Measurements from ENCODE around the gene RHEBL1.

RHEBL1 gene

DNA sequence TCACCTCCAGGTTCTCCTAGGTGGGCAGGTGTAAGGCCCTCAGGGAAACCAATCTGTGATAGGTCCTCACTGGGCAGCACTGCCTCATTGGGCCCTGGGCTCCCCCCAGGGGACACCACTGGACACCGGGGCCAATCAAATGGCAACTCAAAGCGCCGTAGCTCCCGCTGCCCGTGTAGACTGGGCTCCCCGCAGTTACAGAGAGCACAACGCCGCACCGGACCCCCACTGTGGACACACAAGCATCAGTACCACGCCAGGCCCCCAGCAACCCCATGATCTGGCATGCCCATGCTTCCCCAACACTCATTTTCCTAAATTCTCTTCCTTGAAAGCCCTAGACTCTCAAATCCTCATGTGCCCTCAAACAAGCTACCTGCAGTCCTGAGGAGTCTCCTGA lies 15.3 kb downstream of the RHEBL1 start:
- DNase-seq (ENCODE audit: low read depth in 3 of 3), result no peak

DNA sequence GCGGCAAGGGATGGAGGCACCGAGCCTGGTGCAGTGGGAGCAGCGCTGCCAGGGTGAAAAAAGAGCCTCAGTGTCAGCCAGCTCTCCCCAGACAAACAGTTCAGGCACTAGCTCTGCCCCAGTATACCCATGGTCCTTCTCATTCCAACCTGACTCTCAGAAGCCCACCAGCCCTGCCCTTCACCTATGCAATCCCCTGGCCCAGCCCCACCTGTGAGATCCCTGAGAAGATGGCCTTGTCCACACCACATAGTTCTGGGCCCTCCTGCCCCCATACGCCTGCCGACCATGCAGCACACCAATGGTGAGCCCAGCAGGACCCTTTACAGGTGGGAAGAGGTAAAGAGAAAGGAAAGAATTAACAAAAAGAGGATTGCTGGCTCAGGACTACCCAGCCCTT lies 15.7 kb downstream of the RHEBL1 start:
- no peak for DNase-seq (ENCODE audit: low read depth in 3 of 3)

DNA sequence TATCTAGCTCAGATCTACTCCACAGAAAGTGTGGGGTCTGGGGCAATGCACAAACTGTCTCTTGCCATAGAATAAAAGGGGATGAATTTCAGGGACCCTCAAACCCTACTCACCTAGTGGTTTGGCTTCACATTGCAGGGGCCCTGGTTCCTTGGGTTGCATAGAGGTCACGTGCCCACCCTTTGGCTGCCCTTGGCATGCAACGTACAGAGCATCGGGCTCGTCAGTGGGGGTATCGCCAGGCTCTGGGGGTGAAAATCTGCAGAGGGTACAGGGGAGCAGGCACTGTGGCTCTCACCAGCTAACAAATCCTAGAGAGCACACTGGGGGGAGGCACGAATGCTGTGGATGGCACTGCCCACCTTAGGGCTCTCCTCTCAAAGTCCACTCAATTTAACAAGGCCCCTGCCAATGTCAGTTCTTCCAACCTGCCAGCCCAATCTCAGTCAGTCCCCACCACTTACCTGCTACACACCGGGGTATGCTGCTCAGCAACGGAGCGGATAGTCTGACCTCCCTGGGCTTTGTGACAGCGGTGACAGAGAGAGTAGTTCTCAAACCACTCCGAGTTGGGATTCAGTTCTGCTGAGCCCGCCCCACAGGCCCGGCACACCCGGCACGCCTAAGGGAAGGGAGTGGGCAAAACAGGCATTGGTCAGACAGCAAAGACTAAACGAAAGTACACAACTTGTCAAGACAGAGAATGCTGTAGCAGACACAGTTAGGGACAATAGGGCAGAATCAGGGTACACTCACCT lies 17.1 kb downstream of the RHEBL1 start:
- no peak for DNase-seq (ENCODE audit: low read depth in 3 of 3)

DNA sequence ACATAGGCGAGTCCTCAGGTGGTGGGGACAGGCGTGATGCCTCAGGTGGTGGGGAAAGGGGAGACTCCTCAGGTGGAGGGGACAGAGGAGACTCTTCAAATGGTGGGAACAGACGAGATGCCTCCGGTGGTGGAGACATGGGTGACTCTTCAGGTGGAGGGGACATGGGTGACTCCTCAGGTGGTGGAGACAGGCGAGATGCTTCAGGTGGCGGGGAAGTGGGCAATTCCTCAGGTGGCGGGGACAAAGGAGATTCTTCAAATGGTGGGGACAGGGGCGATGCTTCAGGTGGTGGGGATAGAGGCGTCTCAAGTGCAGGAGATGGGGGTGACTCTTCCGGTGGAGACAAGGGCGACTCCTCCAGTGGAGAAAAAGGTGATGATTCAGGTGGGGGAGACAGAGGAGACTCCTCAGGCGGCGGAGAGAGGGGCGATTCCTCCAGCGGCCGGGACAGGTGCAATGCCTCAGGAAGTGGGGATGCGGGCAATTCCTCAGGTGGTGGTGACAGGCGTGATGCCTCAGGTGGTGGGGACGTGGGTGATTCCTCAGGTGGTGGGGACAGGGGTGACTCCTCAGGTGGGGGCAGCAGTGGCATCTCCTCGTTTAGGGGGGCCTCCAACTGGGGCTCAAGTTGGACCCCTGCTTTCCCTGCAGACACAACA lies 17.9 kb downstream of the RHEBL1 start:
- no peak for DNase-seq (ENCODE audit: low read depth in 3 of 3)

DNA sequence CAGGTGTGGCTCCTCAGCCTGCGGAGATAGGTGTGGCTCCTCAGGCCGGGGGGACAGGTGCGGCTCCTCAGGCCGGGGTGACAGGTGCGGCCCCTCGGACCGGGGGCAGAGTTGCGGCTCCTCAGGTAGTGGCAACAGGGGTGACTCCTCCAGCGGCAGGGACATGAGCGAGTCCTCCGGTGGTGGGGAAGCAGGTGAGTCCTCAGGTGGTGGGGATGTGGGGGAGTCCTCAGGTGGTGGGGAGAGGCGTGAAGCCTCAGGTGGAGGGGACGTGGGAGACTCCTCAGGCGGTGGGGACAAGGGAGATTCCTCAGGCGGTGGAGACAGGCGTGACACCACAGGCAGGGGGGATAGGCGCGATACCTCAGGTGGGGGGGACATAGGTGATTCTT lies 18.4 kb downstream of the RHEBL1 start:
- DNase-seq (ENCODE audit: low read depth in 3 of 3), result no peak

DNA sequence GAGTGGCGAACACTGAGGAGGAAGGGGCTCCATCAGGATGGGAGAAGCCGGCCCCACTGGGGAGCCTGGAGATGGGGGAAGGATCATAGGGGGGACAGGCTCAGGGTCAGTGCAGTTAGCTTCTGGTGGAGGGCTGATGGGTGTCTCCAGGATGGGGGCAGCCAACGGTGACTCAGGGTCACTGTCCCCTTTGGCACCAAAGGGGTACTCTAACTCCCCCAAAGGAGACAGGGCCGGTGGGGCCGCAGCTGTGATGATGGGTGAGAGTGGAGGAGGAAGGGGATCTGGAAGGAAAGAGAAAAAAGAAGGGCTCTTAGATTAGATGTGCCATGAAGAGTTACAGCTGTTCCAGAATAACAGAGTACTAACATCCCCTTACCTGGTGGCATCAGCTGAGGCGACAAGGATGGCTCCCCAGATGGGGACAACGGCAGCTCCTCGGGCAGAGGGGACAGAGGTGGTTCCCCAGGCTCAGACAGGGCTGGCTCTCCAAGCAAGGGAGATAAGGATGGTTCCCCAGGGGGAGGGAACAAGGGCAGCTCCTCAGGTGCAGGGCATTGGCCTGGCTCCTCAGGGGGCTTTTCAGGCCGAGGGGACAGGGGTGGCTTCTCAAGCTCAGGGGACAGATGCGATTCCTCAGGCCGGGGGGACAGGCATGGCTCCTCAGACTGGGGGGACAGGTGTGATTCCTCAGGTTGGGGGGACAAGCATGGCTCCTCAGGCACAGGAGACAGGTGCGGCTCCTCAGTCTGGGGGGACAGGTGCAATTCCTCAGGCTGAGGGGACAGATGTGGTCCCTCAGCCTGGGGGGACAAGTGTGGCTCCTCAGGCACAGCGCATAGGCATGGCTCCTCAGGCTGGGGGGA lies 19.0 kb downstream of the RHEBL1 start:
- DNase-seq (ENCODE audit: low read depth in 3 of 3), result no peak

DNA sequence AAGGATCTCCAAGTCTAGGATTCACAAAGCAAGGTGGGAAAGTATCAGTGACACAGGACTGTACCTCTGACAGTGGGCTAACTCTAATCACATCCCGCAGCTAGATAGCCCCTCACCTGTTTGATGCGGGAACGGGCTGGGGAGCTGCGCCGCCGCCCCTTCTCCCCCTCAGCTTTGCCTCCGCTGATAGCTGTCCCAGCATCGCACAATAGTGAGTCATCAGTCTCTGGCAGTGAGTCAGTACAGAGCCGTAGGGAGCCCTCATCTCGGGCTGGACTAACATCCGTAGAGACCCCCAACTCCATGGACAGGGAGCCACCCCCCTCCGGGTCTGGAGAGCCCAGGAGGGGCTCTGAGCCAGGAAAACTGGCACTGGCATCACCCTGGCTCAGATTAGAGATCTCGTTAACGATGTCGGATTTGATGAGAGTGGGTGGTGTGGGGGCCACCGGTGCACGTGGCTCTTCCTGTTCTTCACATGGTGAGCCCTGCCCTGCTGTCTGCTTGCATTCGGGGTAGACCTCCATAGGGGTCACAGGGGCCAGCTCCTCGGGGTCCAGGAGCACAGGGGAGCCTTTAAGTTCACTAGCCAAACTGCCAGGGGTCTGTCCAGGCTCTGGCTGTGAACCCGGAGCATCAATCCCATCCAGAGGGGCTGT lies 20.1 kb downstream of the RHEBL1 start:
- no peak for DNase-seq (ENCODE audit: low read depth in 3 of 3)

DNA sequence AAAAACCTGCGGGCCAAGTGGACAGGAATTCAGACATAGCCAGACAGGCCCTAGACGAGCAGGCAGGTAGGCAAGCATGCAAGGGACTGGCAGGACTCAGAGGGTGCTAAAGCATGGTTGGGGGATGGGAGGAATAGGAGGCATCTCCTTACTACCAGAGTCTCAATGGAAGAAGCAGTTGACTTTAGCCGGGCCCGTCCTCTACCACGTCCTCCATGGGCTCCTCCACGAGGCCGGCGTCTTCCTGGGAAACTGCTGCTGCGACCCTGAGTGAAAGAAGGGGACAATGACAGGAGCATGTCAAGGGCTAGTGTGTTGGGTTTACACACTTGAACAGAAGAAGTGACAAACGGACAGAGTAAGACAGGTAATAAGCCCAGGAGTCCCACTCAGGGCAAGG lies 20.8 kb downstream of the RHEBL1 start:
- DNase-seq (ENCODE audit: low read depth in 3 of 3), result no peak

DNA sequence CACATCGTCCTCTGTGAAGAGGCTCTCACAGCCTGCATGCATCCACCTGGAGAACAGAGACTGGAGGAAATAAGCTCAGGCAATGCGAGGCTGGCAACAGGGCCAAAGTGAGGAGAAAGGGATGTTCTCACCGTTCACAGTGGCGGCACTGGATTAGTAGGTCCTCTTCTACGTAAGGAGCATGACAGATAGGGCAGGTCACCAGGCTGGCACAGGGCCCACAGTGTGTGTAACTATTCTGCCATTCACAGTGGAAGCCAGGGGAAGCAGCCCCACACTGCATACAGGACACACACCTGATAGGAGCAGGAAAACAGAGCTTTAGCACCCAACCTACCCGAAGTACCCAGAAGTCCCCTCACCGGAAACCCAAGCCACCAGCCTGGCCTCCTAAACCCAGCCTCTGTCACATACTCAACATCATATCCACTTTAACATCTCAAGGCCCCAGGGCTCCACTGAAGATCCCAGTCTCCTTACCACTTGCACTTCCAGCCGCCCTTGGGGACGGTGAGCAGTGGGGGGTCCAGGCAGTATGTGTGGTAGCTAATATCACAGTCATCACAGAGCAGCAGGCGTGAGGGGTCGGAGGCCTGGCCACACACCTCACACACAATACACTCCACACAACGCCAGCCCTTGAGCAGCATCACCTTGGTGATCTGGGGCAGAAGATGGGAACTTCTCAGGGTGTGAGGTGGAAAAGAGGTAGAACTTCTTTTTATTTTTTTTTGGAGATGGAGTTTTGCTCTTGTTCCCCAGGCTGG lies 23.5 kb downstream of the RHEBL1 start:
- no peak for DNase-seq (ENCODE audit: low read depth in 3 of 3)

DNA sequence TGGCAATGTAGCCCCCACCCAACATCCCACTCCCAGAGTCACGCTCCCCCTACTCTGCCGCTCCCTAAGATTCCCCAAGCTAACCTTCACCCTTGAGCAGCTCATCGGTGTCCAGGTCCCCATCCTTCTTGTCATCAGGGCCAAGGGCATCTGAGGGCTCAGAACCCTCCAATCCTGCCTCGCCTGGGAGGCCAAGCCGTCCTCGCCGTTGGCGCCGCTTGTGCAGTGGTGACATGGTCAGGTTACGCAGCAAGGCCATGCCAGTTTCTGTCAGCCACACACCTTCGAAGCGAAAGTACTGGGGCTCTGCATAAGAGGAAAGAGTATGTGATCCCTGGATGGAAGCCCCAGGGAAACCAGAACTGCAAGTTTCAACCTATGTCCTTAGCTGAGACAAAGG lies 25.1 kb downstream of the RHEBL1 start:
- no peak for DNase-seq (ENCODE audit: low read depth in 3 of 3)

DNA sequence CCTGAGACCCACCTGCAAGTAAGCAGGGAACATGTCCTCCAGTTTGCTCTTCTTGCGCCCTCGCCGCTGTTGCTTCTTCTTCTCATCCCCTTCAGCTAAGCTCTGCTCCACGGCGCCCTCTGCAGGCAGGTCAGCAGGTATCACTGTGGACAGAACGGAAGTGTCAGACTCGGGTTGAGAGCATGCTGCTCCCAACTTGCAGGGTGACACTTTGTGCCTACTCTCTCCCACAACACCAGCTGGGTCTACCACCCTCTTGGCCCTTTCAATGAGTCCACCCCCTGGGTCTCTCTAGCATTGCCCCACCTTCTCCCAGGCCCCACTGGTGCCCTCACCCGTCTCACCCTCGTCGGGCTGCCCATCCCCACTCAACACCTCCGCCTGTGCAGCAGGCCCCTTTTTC lies 25.9 kb downstream of the RHEBL1 start:
- peak; percentile 53 to 65 (median 63) for DNase-seq (ENCODE audit: low read depth in 3 of 3)

DNA sequence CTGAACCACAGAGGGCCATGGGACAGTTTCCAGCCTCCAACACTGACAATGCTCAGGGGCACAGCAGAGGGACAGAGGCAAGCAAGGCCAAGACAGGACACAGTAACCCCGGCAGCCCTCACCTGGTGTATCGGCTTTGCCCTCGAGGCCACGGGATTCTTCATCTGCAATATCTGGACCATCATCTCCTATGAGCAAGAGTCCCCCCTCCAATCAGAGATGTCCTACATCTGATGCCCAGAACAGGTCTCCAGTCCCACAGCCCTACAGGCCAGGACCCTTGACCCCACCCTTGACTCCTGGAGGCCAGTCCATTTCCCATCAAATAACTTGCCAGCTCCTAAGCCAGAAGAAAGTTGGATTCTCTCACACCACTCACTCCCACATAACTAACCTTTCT lies 26.5 kb downstream of the RHEBL1 start:
- no peak for DNase-seq (ENCODE audit: low read depth in 3 of 3)

DNA sequence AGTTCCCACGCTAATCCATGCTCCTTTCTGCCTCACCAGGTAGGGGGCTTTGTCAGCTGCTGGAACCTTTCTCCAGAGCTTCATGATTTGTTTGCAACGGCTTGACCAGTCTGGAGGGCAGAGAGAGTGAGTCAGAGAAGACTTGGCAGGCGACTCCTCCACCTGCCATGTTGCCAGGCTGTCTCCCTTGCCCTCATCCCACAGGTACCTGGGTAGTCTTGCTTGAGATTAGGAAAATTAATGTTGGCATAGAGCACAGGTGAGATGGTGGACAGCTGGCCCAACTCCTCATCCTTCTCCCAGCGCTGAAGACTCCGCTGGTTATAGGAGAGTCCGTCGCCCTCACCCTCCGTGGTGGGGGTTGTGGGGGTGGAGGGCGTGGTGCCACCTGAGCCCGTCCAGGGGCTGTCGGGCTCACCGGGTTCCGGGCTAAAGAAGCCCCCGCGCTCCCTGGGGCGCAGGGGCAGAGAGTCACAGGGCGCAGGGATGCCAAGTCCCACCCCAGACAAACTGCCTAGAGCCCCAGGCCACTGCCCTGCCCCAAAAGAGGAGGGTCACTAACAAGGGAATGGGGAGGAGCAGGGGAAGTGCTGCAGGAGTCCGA lies 27.8 kb downstream of the RHEBL1 start:
- DNase-seq (ENCODE audit: low read depth in 3 of 3), result no peak

DNA sequence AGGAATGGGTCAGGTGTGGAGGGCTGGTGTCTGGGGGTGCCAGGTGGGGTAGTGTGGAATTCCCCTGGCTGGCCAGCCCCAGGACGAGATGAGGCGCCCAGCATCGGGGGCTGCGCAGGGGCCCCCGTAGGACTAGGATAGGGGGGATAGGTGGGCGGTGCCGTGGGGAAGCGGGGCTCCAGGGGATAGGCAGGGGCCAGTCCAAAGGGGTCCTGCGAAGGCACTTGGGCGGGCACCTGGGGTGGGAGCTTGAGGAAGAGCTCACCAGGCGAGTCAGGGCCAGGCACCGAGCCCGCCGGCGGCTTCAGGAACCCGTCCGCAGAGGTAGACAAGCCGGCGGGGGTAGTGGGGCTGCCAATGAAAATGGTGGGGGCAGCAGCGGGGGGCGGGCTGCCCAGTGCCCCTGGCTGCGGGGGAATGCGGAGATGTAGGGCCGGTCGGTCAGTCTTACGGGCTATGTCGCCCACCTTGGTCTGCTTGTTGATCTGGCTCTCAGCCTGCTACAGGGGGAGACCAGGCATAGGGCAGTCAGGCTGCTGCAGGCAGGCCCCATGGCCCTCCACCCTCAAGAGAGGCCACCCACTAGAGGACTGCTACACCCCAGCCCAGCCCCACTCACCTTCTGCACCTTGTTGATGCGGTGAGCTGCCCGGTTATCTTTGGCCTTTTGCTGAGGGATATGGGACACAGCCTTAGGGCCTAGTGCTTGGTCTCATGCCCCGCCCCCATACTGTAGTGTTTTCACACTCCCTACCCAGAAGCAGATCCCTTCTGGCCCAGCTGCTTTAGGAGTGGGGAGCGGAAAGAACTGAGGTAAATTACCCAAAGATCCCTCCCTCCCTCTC lies 28.5 kb downstream of the RHEBL1 start:
- DNase-seq (ENCODE audit: low read depth in 3 of 3), result no peak

DNA sequence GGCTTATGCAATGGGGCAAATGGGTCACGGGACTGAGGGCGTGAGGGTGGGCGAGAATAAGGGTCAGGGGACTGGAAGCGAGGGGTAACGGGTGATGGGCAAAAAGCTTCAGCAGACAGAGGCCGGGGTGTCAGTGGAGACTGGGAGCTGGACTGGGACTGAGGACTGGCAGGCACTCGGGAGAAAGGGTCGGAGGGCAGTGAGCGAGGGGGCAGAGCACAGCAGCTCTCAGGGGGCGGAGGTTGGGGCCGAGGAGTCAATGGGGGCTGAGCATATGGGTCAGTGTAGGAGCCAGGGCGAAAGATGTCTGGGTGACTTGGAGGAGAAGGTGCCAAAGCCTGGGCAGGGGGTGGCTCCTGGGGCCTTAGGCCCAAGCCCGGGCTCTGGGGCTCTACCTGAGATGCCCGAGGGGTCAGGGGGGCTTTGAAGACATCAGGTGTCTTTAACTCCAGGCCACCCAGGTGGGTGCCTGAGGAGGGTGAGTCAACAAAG lies 29.4 kb downstream of the RHEBL1 start:
- DNase-seq (ENCODE audit: low read depth in 3 of 3), result no peak

DNA sequence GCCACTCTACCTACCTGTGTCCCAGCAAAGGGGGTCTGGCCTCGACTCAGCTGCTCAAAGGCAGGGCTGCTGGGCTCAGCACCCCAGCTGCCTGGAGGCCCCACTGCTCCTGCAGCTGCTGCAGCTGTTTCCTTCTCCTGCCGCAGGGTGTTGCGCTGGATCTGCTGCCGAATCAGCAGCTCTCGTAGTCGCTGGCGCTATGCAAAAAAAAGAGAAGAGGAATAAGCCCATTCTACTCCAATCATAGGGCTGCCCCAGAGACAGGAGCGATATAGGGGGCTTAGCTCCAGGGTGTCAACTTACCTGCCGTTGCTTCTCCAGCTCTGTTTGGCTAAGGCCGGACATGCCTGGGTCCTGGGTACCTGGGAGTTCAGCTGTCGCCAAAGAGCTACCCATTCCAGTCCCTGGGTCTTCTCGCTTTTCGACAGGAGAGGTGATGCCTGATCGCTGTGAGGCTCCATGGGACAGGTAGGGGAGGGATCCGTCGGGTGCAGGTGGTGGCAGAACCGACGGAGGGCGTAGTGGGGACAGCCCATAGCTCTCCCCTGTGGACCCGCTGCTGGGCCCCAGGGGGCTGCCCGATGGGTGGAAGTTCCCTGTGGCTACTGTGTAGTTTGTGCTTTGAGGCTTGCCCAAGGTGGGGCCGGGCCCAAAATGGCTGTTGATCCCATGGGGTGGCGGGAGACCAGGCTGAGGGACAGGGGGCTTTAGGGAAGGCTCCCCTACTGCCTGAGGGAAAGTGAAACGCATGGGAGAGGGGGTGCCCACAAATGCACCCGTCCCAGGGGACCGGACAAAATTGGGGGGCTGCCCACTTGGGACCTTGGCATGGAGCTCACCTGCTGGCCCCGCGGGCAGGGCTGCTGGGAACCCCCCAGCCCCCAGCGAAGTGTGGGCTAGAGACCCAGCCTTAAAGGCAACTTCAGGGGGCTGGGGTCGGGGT lies 30.1 kb downstream of the RHEBL1 start:
- no peak for DNase-seq (ENCODE audit: low read depth in 3 of 3)

DNA sequence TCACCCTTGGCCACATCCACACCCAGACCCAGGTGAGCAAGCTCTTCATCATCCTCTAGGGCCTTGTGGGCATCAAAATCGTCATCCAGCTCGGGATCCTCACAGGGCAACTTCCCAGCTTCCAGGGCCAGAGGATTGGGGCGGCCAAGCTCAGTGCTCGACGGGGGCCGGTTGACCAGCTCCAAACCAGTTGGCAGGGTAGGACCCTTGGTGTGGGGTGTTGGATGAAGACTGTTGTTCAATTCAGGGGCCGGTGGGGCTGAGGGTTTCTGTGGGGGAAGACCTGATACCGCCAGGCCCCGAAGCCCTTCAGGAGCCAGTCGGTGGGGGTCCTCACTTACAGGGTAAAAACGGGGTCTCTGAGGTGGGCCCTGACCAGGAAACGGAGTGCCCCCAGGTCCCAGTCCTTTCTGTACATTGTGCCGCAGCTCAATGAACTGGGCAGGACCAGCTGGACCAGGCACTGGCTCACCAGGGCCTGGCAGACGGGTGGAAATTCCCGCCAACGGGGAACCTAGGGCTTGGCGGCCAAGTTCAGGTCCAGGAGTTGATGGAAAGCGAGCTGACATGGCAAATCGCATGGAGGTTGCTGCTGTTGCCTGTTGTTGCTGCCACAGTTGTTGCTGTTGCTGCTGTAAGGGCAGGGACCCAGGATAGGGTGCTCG lies 31.4 kb downstream of the RHEBL1 start:
- DNase-seq (ENCODE audit: low read depth in 3 of 3), result no peak

DNA sequence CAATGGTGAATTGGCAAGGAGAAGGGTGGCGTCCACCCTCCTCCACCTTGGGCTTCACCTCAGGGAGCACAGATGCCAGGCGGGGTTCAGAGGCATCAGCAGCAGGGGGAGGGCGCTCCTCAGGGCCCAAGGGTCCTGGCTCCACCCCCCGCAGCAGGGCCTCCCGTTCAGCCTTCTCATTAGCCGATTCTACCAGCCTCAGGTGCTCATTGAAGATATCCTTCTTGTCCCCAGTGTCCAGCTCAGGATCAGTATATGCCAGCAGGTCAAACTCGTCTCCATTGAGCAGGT lies 31.9 kb downstream of the RHEBL1 start:
- DNase-seq (ENCODE audit: low read depth in 3 of 3), result no peak

All from stimulated activated CD4-positive, alpha-beta T cell treated with anti-CD3 and anti-CD28 coated beads, TNF-alpha, amount 100 ng/mL, for 4 hours (primary cell).